GM21737 (cell line): ENCODE measurements around the gene ZBTB12.
"Not testable (repeated sequence)": the region's sequence is repeated elsewhere in the genome, so short reads cannot be mapped to it uniquely, and the experiment has no call there.

Source experiments
- ATAC-seq: cut with Tn5 transposase; IDR thresholded peaks from one replicate; pipeline ENCODE4 v1.9.1; 2021; ENCODE audit warnings: mild to moderate bottlenecking, moderate library complexity; ENCODE audit not compliant: unreplicated experiment

ZBTB12 gene

DNA sequence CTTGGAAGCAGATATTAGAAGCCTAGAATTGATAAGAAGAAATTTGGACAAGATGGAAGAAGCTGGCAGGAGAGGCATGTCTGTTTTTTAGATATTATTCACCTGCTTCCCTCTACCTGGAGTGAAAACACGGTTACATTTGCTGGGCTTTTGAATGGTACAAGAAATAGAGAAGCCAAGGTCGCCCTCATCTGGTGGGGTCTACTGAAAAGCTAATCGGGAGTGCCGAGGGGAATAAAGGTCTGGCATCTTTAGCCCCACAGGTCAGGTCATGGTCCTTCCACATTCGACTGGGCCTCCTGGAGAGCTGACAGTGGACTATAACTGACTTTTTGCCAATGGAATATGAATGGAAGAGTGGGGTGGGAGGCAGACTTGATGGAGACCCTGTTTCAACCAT, 21.1 kb upstream of the ZBTB12 start:
- ATAC-seq = no peak

DNA sequence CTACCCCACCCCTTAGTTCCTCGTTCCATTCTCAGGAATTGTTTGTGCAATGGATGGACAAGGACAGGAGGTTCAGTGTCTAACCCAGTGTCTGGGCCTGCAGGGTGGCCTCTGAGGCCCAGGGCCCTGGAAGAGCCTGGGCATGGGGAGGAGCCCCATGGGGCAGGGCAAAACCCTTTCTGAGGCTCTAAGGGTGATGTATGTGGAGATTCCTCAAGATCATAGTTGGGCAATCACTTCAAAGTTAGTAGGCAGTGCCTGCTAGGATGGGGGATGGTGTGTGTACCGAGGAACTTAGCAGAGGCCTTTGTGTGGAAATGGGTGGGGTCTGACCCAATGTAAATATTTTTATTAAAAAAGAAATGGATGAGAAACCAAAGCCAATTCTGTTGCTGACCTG, 18.9 kb upstream of the ZBTB12 start:
- no peak for ATAC-seq

DNA sequence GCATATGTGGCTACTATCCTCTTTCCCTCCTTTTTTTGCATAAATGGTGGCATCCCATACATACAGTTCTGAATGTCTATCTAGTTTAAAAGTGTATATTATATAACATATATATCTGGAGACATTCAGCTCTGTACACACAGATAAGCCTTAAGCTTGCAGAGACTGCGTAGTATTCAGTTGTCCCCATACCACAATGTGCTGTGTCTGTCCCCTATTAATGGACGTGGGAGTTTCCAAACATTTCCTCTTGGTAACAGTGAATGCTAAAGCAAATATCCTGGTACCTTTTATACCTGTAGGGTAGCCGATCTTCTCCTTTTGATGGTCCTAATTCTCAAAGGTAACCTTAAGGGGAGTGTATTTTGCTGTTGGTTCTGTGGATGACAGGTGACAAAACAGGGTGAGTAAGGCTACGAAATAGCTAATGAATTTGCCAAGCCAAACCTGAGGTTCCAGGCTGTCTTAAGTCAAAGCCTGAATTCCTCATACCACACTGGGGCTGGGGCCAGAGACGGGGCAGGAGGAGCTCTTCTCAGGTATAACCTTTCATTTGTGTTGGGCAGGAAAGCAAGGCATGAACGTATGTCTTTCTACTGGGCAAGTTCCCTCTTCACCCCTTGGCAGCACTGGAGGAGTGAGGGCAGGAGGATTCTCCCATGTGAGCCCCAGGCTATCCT, 17.9 kb upstream of the ZBTB12 start:
- no peak for ATAC-seq

DNA sequence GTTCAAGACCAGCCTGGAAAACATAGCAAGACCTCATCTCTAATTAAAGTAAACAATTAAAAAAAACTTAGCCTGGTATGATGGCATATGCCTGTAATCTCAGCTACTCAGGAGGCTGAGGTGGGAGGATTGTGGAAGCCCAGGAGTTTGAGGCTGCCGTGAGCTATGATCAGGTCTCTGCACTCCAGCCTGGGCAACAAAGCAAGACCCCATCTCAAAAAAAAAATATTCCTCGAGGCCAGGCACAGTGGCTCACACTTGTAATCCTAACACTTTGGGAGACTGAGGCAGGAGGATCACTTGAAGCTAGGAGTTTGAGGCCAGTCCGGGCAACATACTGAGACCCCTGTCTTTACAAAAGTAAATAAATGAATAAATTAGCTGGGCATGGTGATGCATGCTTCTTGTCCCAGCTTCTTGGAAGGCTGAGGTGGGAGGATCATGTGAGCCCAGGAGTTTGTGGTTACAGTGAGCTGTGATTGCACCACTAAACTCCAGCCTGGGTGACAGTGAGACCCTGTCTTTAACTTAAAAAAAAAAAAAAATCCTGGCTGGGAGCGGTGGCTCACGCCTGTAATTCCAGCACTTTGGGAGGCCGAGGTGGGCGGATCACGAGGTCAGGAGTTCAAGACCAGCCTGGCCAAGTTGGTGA, 16.3 kb upstream of the ZBTB12 start:
- ATAC-seq = no peak

DNA sequence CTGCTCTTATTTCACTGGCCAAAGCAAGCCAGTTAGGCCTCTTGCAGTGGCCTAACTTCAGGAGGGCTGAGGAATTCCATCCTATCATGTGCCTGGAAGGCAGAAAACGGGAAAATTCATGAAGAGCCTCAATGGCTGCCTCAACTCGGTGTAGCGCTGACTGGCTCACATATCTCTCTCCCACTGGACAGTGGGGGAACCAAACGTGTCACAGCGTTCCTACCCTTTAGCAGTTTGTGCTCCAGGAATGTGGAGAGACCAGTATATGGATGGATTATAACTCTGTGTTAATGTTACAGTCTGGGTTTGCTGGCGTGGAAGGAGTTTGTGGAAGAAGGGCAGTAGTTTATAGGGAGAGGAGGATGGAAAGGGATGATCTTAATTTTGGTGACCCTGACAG, 13.9 kb upstream of the ZBTB12 start:
- no peak for ATAC-seq

DNA sequence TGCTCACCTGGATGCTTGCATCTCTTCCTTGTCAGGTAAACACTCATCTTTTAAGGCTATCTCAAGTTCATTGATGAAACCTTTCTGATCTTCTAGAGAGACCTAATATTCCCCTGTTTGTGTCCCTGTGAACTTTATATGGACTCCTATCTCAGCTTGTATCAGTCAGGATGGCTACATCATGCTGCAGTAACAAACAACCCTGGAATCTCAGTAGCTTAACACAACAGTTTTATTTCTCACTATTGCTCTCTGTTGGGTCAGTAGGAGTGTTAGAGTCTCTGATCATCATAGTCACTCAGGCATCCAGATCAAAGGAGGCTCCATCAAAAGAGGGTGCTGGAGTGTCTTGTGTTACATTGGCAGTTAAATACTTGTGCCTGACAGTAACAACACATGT, 13.5 kb upstream of the ZBTB12 start:
- no peak for ATAC-seq

DNA sequence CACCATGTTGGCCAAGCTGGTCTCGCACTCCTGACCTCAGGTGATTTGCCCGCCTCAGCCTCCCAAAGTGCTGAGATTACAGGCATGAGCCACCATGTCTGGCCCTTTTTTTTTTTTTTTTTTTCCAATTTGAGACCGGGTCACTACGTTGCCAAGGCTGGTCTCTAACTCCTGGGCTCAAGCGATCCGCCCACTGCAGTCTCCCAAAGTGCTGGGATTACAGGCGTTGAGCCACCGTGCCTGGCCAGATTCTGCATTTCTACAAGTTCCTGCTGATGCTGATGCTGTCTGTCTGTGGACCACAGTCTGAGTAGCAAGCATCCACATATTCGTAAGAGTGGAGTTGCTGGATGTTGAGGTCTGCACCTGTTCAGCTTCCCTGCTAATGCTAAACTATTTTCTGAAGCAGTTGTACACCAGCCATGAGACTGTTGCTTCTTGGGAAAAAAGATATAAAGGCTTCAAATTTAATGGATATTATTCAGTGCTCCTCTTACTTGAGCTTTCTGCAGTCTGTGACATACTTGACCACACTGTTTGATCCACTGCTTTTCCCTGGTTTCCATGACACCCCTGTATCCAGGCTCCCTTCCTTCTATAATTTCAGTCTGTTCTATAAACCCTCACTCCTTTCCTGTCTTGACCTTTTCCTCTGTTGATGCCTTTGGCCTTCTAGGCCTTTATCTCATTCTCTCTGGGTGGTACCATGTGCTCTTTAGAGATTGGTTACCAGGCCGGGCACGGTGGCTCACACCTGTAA, 10.1 kb upstream of the ZBTB12 start:
- ATAC-seq = no peak

DNA sequence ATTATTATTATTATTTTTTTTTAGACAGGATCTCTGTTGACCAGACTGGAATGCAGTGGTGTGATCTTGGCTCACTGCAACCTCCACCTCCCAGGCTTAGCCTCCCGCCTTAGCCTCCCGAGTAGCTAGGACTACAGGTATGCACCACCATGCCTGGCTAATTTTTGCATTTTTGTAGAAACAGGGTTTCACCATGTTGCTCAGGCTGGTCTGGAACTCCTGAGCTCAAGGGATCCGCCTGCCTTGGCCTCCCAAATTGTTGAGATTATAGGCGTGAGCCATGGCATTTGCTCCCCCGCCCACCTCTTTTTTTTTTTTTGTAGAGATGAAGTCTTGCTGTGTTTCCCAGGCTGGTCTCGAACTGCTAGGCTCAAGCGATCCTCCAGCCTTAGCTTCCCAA, 7.4 kb upstream of the ZBTB12 start:
- not testable (repeated sequence) for ATAC-seq

DNA sequence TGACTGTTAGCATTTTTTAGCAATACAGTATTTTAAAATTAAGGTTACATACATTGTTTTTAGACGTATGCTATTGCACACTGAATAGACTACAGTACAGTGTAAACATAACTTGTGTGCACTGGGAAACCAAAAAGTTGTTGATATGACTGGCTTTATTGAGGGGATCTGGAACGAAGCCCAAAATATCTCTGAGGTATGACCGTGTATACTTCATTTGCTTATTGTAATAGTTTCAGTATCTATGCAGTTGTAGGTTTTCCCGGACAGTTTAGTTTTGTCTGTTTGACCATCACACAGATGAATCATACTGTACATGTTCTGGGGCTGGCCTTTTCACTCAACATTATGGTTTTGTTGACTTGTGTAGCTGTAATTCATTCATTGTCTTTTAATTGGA, 6.9 kb upstream of the ZBTB12 start:
- peak; percentile 63 for ATAC-seq

DNA sequence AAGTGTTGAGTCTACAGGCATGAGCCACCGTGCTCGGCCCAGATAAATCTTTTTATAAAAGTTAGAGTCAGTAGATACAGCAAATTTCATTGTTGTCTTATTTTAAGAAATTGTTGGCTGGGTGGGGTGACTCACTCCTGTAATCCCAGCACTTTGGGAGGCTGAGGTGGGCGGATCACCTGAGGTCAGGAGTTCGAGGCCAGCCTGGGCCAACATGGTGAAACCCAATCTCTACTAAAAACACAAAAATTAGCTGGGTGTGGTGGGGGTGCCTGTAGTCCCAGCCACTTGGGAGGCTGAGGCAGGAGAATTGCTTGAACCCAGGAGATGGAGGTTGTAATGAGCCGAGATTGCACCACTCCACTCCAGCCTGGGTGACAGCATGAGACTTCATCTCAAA, 6.4 kb upstream of the ZBTB12 start:
- ATAC-seq = not testable (repeated sequence)

DNA sequence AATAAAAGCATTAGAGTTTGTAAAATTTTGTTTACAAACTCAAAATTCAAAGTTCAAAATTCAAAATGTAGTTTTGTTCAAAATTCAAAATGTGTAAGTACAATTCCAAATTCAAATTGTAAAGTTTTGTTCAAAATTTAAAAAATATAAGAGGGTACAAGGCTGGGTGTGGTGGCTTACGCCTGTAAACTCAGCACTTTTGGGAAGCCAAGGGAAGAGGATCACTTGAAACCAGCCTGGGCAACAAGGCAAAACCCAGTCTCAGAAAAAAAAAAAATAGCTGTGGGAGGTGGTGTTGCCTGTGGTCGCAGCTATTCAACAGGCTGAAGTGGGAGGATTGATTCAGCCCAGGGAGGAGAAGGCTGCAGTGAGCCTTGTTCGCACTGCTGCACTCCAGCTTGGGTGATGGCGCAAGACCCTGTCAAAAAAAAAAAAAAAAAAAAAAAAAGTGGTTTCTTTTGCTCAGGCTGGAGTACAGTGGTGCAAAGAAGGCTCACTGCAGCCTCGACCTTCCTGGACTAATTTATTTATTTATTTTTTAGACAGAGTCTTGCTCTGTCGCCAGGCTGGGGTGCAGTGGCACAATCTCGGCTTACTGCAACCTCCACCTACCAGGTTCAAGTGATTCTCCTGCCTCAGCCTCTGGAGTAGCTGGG, 5.4 kb upstream of the ZBTB12 start:
- no peak for ATAC-seq

DNA sequence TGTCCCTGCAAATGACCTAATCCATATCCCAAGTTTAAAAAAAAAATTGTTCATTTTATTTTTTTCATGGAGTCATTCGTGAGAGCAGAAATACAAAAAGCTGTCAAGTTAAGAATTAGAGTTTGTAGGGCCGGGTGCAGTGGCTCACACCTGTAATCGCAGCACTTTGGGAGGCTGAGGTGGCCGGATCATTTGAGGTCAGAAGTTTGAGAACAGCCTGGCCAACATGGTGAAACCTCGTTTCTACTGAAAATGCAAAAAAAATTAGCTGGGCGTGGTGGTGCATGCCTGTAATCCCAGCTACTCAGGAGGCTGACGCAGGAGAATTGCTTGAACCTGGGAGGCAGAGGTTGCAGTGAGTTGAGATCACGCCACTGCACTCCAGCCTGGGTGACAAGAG, 4.8 kb upstream of the ZBTB12 start:
- not testable (repeated sequence) for ATAC-seq

DNA sequence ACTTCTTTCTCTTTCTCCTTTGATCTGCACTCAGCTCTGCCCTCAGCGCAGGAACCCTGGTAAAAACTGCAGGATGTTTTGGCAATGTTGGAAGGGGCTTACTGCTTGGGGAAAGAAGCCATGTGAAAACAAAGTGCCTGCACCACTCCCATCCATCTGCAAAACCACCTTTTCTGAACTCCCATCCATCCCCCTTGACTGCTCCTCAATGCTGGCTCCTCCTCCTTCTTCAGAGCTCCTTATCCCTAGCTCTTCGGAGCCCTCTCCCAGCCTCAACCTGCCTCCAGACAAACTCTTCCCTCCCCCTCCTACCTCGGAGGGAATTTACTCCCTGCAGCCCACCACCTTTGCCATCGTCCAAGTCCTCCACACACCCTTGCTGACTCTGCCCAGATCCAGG, 4.2 kb upstream of the ZBTB12 start:
- no peak for ATAC-seq

DNA sequence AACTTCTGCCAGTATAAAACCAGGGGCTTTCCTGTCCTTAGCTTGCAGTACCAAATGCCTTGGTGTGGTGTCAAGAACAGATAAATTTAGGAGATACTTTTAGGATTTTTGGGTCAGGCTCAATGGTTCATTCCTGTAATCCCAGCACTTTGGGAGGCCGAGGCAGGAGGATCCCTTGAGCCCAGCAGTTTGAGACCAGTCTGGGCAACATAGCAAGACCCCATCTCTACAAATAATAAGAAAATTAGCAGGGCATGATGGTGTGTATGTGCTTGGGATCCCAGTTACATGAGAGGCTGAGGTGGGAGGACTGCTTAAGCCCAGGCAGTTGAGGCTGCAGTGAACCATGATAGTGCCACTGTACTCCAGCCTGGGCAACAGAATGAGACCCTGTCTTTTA, 3.2 kb upstream of the ZBTB12 start:
- no peak for ATAC-seq

DNA sequence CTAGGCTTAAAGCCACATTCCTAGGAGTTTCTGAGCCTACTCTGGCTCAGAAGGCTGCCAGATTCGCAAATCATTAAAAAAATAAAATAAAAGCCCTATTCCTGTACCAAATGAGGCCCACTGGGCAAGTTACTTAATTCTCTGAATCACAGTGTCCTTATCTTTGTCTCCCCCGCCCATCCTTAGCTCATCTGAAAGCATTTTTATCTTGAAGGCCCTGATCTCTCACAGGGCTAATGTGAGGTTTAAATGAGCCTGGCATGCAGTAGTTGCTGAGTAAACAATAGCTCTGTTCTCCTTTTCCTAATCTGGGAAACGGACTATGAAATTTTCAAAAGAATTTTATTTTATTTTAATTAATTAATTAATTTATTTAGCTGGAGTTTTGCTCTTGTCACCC, 2.1 kb upstream of the ZBTB12 start:
- no peak for ATAC-seq

DNA sequence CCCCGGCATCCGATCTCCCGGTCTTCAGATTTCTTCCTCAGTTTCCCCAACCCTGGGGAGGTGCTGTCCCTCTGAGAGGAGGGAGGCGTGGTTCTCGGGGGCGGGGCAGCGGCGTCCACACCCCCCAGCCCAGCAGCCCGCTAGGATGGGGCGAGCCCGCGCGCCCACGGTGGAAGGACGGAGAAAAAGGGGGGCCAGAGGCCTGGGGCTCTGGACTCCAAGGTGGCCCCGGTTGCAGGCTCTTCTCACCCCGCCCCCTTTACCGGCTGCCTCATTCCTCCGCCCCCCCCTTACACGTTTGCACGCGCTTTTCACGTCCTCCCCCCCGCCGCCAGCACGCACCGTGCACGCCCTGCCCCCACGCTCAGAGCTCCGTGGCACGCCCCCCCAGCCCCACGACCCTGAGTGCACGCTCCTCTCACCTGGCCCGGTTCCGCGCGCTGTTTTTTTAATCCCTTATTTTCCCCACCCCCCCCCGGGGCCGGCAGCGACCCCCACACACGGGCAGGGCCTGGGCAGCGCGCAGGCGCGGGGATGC, 402 bp downstream of the ZBTB12 start:
- ATAC-seq = no peak

DNA sequence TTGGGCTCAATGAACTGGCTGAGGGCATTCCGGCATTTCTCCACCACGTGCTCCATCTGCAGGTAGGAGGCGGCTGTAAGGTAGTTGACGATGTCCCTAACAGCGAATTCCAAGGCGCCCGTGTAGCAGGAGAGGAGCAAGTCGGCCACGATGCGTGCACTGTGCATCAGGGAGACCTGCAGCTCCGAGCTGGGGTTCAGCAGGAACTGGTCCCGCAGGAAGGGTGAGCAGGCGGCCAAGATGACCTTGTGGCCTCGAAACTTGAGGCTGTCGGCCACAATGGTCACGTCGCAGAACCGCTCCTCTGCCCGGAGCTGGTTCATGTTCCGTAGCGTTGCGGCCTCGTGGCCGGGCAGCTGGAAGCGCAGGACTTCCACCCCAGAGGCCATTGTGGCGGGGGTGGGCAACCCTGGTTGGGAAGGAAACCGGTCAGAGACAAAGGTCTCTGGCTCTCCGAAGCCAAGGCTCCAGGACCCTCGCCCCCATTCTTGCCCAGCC, 920 bp downstream of the ZBTB12 start:
- no peak for ATAC-seq

DNA sequence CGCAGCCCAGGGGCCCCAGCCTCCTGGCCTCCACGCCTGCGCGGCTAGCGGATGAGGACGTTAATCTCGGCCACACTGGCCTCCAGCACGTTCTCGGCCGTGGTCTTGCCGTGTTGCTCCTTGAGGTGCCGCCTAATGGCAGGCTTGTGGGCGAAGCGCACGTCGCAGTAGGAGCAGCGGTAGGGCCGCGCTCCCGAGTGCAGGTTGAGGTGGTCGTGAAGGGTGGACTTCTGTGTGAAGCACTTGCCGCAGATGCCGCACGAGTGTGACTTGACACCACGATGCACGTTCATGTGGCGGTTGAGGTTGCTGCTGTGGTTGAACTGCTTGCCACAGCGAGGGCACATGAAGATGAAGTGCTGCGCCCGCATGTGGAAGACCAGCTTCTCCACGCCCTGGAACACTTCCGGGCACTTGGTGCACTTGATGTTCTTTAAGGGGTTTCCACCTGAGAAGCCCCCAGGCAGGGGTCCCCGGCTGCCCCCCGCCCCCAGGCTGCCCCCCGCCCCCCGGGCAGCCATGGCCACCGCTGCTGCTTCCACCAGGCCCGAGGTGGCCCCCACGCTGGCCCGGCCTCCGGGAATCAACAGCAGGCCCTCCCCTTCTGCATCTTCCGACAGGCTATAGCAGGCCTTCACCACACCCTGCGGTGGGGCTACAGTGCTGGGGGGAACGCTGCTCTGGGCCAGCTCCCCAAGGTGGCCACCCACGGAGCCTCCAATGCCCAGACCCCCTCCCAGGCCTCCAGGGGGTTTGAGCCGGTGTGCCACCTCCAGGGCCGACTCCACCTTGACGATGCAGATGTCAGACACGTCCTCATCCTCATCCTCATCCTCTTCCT, 1.8 kb downstream of the ZBTB12 start:
- ATAC-seq = no peak

DNA sequence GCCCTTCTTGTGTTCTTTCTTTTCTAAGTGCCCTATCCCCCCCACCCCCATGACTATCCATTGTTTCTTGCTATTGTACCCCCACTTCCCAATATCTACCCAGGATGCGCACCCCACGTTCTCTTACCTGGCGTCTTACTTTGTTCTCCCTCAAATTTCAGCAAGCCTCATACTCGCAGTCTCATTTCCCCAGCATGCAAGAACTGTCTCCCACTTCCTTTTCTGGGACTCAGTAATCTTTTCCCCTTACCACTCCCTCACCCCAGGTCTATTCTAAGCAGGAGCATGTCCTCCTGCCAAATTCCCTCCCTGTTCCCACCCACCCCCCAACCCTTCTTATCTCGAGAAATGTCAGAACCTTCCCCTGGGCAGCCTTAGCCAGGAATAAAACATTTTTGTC, 2.7 kb downstream of the ZBTB12 start:
- no peak for ATAC-seq

DNA sequence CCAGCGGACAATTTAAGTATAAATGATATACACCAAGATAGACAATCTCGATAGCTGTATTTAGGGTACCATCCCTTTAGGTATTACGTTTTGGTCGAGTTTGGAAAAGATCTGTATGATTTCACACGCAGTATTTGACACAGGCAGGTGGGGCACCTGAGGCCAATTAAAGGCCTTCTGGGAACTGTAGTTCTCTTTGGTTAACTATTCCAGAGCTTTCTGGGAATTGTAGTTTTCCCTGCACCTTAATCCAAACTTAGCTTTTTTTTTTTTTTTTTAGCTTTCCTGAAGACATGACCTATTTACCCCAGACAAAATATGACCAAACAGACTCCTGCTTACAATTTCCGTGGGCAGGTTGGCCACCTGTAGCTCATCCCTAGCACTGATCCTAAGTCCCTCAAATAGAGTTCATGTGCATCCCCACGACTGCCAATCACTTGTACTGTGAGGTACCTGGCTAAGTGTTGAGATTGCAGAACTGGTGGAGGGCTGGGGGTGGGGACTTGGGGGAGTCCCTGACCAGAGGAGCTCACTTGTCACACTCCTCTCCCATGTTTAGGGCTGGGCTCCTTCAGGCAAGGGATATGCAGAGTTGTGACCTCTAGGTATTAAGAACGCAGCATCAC, 3.4 kb downstream of the ZBTB12 start:
- ATAC-seq = no peak
